GM19467 (cell line): Measurements from ENCODE around the gene DSE.

Experiments used
- ATAC-seq: cut with Tn5 transposase; IDR thresholded peaks from one replicate; pipeline ENCODE4 v1.9.1; 2021; ENCODE audit warnings: mild to moderate bottlenecking, moderate library complexity; ENCODE audit not compliant: unreplicated experiment

Gene DSE

DNA sequence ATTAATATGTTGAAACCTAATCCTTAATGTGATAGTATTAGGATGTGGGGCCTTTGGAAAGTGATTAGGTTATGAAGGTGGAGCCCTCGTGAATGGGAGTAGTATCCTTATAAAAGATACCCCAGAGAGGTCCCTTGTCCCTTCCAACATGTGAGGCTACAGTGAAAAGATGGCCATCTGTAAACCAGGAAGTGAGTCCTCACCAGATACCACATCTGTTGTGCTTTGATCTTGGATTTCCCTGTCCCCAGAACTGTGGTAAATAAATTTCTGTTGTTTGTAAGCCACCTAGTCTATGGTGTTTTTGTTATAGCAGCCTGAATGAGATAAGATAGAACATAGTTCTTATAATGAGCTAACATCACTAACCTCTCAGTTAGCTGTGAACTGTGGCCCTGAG lies 73.8 kb downstream of the DSE start:
- no peak for ATAC-seq

DNA sequence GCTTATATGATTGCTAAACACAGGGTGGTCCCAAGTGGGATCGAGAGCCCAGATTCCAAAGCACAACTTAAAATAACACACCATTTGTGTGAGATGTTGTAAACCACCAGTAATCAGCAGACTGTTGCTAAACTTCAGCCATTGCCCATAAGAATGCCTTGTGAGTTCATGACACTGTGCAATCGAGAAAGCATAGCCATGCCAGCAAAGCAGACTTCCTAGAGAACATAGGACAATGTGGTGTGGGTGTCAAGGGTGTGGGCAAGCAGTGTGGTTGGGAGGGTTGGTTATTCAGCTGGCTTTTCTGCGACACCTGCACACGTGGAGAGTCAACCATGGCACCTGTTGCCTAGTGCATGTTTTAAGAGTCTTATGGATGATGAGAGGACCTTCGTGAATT lies 74.4 kb downstream of the DSE start:
- no peak for ATAC-seq

DNA sequence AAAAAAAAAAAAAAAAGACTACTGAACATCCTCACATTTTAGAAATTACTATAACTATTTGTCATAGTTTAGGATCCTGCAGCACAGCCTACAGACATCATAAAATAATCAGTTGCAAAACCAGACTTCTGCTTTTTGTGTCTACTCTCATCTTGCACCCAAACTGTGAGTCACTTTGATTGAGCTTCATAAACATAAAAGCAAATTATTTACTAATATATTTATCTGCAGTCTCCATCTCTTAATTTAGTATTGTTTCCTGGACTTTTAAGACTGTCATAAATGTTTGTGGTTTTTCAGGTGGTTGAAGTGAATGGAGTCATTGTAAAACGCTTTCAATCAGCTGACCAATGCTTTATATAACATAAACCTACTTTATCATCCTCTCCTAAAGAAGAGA lies 75.7 kb downstream of the DSE start:
- ATAC-seq, result no peak

DNA sequence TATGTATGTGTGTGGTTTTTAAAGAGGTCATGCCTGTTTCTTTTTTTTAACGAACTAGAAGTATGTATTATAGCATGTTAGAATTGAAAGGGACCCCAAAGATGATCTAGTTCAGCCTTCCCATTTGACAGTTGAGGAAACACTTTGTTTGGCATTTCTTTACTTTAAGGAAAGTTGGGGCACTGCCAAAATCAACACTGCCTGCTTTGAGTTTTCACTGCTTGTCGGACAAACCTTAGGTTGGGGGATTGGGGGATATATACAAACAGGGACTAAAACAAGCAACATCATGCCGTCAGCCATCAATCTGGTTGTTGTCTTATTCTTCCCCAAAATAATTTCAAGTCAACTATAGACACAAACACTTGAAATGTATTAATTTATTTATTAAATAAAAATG lies 76.3 kb downstream of the DSE start:
- no peak for ATAC-seq

DNA sequence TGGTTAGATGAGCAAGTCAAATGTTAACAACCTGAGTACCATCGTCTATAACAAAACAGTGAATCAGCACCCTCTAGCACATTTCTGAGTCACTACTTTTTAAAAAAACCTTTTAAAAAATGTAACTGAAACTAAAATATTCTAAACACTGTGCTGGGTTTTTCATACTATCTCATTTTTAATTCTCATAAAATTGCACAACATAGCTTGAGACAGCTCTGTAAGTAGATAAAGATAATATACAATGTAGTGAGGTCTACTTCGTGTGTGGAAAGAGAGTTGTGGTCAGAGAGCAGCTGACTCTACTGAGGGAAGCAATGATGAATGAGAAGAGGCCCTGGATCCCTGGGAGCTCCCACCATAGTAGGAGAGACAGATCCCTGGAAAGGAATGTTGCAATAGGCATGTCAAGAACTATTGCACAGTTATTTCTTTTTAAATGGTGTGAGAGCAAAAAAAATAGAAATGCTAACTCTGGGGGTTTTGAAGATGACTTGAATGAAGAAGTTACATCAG lies 76.8 kb downstream of the DSE start:
- ATAC-seq, result no peak

DNA sequence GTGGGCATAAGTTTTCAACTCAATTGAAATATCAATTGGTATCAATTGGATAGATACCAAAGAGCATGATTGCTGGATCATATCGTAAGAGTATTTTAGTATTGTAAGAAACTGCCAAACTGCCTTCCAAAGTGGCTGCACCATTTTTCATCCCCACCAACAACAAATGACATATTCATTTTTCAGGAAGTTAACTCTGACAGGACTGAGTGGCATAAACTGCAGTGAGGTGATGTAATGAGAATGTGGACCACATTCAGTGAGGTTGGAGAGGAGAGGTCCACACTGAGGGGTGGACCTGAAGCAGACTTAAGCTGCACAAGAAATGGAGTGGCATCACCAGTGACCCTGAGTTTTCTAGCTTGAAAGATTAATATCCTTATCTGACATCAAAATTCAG lies 78.8 kb downstream of the DSE start:
- no peak for ATAC-seq

DNA sequence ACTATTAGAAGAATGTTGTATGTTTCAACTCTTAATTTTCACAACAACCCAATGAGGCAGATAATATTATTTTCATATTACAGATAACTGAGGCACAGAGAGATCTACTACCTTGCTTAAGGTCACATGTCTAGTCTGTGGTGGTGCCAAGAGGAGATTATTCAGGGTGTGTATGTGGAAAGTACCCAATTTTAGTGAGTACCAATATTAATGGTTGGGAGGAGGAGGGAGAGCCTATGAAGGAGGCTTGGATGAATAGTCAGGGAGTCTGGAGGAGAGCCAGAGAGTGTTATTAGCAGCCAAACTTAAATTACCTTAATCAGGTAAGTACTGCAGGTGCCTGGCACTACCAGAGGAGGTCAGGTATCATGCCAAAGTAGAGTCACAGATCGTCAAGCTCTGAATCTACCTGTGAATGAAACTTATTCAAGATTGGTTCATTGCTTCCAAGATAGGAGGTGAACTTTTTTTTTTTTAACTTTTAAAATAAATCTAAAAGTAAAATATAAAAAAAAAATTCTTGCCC lies 79.5 kb downstream of the DSE start:
- ATAC-seq, result no peak

DNA sequence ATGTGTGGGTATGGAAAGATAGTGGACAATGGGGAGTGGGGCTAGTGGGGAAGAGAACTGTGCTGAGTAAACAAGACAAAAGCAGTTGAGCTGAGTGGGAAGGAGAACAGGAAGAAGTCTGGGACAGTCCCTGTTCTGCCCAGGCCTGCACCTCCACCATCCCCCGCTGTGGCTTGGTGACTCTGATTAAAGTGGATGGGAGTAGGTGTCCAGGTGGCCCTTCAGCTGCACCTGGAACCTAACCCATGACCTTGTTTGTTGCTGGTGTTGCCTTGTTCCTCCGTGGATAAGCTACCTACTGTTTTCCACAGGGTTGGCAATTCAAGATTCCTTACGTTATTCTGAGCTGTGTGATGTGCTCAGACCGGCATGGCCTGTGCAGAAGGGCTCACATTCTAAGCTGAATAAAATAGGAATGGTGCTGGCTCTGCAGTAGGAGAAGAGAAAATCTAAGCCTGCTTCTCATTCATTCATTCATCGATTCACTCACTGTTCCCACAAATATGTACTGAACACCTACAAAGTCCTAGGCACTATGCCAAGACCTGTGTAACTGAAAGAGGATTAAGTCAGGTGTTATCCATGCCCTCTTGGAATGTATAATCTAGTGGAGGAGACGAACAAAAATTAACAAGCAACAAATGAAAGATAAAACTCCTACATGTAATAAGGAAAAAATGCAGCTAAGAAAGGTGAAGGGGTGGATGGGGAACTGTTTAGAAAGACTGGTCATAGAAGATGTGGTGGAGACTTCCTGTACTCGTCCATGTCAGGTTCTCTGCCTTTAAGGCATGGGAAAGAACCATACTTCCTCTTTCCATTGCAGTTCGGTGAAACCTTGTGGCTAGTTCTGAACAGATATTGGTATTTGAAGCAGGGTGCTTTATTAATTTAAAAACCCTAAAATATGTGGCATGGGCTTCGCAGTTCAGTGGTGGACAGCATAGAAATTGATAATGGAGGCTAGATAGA lies 80.3 kb downstream of the DSE start:
- peak; percentile 81 for ATAC-seq

DNA sequence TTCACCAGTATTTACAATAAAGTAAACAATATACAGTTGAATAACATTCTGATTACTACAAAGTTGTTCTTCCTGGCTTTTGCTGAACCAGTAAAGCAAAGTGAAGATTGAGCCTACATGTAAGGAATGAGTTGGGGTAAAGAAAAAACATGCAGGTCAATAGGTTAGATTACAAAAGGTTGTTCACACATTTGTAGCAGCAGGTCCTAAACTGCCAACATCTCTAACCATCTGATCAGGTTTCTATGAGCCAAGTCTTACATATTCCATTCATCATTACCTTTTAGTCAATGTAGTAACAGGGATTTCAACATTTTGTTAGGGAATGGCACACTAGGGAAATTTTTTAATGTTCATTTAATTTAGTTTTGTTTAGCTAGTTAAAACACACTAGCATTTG lies 81.2 kb downstream of the DSE start:
- no peak for ATAC-seq

DNA sequence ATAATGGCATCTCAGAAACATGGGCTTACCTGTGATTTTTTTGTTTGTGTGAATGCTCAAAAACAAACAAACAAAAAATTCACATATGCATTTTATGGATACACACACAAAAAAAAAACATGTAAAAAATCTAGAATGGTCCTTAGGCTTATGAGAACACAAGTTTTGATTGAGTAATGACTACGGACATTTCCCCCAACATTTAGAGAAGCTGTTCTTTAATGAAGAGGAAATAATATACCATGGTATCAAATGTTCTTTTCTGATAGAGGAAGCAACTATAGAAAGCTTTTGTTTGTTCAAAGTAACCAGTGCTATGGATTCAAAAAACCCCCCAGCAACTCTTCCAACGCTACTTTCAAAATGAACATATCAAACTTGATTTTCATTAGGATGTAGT lies 81.8 kb downstream of the DSE start:
- ATAC-seq, result no peak

DNA sequence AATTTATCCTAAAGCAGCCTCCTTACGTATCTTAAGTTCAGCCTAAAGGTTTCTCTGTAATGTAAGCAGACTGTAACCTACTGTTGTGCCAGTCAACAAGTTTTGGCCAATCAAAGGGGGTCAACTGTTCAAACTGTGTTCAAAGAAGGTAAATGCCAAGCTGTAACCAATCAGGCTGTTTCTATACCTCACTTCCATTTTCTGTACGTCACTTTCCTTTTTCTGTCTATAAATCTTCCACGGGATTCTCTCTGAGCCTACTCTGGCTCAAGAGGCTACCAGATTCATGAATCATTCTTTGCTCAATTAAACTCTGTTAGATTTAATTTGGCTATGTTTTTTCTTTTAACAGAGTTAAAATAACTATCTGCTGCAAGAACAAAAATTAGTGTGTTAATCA lies 85.4 kb downstream of the DSE start:
- no peak for ATAC-seq

DNA sequence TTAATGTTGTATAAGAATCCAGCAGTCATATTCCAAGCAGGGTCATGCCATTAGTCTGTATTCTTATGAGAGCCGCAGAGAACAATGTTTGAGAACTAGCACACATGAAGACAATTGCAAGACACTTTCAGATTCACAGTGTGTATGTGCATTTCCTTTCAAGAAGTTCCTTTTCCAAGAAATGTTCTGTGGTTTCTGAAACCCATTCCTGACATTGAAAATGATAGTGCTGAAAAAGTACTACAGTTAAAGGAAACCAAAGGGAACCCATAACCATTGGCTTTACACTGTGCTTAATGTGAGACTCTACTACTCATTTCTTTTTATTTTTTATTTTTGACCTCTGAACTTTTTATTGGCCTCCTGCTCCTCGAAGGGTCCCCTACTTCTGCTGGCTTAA lies 86.2 kb downstream of the DSE start:
- no peak for ATAC-seq

DNA sequence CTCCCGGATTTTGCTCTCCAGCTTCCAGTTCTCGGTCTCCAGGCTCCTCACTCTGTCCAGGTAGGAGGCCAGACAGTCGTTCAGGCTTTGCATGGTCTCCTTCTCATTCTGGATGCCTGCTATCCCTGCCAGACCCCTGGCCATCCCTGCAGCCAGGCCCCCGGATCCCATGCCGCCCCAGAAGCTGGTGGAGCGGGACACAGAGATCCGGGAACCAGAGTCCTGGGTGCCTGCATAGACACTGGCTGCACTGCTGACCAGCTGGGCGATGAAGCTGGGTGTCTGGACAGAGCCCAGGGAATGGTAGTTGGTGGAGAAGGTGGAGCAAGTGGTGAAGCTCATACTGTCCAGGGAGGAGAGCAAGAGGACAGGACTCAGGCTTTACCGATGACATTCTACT lies 87.5 kb downstream of the DSE start:
- ATAC-seq, result no peak

DNA sequence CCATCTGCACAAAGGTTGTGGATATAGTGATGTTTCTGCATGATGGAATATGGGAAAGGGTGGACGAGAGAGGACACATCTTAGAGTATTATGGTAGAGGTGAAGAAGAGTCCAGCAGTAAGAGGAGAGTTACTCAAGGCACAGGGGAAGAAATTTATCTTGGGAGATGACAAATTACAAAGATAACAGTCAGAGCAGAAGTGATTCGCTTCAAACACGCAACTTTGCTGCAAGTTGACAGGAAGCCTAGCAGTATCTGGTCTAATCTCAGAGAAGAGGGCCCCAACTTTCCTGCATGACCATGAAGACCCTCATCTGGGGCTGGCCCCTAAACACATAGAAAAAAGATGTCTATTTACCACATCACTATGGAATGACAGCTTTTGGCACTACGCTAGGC lies 89.2 kb downstream of the DSE start:
- ATAC-seq, result no peak

DNA sequence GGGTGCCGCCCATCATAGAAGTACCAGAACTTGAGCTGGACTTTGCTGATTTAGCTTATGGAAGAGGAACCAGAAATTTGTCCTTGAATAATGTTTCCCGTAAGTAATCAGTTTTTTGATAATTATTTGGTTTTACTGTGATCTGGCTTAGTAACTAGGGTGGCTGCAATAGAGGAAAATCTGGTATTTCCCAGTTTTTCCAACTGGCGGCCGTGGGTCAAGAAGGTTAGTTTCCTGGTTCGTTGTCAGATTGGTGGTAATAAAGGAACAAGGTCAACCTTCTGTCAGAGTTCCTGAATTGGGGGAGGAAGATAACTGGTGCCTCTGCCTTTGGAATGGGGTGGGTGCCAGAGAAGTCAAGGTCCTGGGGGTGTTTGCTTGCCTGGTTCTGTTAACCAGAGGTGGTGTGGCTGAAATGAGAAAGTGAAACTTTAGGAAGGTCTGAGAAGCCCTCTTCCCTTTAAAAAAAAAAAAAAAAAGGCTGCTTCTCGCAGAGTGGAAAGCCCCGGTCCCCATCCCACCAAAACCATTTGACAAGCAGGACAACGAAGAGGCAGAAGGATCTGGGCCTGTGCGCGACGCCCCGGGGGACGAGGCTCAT lies 90.7 kb downstream of the DSE start, which contains the start of gene CALHM6:
TSS of gene CALHM6 (plus strand) at position 45 of the 601 bp plus-strand sequence. CDS start at position 600, 555 bp downstream.
- ATAC-seq, result no peak

DNA sequence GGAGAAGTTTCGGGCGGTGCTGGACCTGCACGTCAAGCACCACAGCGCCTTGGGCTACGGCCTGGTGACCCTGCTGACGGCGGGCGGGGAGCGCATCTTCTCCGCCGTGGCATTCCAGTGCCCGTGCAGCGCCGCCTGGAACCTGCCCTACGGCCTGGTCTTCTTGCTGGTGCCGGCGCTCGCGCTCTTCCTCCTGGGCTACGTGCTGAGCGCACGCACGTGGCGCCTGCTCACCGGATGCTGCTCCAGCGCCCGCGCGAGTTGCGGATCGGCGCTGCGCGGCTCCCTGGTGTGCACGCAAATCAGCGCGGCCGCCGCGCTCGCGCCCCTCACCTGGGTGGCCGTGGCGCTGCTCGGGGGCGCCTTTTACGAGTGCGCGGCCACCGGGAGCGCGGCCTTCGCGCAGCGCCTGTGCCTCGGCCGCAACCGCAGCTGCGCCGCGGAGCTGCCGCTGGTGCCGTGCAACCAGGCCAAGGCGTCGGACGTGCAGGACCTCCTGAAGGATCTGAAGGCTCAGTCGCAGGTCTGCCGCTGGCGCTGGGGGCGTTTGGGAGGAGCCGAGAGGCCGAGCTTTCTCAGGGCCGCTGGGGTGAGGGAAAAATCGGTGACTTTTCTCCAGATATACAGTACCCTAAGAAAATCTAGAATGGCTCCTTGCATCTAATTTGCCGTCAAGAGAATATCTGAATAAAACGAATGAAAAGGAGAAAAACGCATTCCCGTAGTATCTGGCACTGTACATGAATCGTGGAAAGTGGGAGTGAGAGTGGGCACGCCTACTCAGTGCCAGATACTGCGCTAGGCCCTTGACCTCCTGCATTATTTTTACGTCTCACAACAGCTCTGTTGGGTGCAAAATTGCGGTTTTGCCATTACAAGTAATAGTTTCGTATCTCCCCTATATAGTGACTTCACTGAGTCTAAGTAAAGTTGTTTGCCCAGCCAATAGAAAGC lies 91.5 kb downstream of the DSE start:
- peak; percentile 85 for ATAC-seq

DNA sequence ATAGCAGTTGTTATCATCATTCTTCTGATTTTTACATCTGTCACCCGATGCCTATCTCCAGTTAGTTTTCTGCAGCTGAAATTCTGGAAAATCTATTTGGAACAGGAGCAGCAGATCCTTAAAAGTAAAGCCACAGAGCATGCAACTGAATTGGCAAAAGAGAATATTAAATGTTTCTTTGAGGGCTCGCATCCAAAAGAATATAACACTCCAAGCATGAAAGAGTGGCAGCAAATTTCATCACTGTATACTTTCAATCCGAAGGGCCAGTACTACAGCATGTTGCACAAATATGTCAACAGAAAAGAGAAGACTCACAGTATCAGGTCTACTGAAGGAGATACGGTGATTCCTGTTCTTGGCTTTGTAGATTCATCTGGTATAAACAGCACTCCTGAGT lies 92.6 kb downstream of the DSE start:
- no peak for ATAC-seq

DNA sequence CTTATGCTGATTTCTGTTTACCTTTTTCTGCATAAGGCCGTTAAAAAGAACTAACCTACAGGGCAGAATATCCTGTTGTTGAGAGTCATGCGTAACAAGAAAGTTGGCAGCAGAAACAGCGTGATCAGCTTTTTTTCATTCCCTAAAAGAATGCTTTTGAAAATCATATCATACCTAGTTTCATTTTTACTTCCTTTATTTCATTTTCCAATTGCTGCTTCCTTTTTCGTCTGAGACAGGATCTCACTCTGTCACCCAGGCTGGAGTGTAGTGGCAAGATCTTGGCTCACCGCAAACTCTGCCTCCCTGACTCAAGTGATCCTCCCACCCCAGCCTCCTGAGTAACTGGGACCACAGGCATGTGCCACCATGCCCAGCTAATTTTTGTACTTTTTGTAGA lies 94.5 kb downstream of the DSE start:
- no peak for ATAC-seq

DNA sequence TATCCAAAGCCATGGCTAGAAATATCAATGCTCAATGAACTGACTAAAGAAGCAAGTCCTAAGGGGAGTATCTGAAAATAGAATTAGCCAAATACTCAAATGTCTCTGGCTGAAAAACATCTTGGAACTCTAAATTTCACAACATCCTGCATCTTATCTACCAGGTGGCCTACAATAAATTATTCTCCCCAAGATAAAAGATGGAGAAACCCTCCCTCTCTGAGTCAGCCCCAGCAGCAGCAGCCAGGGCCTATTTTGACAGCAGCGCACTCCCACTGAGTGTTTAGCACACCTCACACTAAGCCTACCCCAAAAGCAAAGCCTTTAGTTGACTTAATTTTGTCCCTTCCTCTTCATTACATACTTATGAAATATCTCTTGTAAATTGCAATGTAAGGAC lies 96.3 kb downstream of the DSE start:
- no peak for ATAC-seq

DNA sequence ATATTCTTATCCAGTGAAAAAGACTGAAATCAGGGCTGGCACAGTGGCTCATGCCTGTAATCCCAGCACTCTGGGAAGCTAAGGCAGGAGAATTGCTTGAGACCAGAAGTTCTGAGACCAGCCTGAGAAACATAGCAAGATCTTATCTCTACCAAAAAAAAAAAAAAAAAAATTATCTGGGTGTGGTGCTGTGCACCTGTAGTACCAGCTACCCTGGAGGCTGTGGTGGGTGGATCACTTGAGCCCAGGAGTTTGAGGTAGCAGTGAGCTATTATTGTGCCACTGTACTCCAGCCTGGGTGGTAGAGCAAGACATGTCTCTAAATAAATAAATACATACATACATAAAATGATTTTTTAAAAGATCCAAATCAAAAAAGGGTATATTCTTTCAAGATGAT lies 96.8 kb downstream of the DSE start:
- no peak for ATAC-seq

DNA sequence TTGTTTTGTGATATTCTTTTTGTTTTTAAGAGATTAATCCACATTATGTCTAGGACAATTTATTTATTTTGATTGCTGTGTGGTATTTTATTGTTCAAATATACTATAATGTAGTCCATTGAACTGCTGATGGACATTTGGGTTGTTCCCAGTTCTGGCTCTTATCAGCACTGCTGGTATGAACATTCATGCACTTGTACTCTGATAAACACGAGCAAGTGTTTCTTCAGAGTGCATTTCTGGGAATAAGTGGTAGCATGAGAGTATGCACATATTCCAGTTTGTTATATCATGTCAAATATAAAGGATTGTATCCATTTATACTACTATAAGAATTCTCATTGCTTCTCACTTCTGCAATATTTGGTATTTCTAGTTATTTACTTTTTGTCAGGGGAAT lies 97.5 kb downstream of the DSE start:
- no peak for ATAC-seq
